MCF 10A (cell line): ENCODE data around the gene GPRIN2. TPM values are rescaled to one million over a fixed set of nuclear protein-coding genes. Genes with fewer than 3 reads are reported as not detected.
"Not testable (repeated sequence)": the region's sequence is repeated elsewhere in the genome, so short reads cannot be mapped to it uniquely, and the experiment has no call there.

Experiments used
- BruUV-seq: library from RNA; stranded (reverse); fragments of 400-500 nt; replicated peaks from 2 replicates; lab custom pipeline; 2021; lab: Mats Ljungman, UMichigan
- CTCF ChIA-PET: fragments of 300-600 bp; sonication (Branson Sonifier 250); formaldehyde crosslinking; extraction: SDS; loops from one replicate; lab custom pipeline; 2021; ENCODE audit warnings: antibody characterized with exemption, inconsistent platforms; lab: Yijun Ruan, JAX
- POLR2A ChIA-PET: fragments of 300-600, 350-650 bp; sonication (Branson Sonifier 250); formaldehyde crosslinking; extraction: SDS; loops from one replicate; lab custom pipeline; 2020; ENCODE audit warnings: antibody characterized with exemption, inconsistent platforms; lab: Yijun Ruan, JAX
- DNase-seq: peaks from one replicate; pipeline ENCODE4 v3.0.0-alpha.2; 2018; ENCODE audit not compliant: unreplicated experiment
- H3K27ac Mint-ChIP-seq: one replicate; pipeline ENCODE4 v1.8.0; 2022; ENCODE audit warnings: mild to moderate bottlenecking, low read depth, mixed read lengths; ENCODE audit not compliant: unreplicated experiment
- H3K27me3 Mint-ChIP-seq: one replicate; pipeline ENCODE4 v1.8.0; 2022; ENCODE audit warnings: mixed read lengths; ENCODE audit not compliant: insufficient read depth, unreplicated experiment
- H3K36me3 Mint-ChIP-seq: one replicate; pipeline ENCODE4 v1.8.0; 2022; ENCODE audit warnings: mild to moderate bottlenecking, moderate library complexity, mixed read lengths; ENCODE audit not compliant: insufficient read depth, unreplicated experiment
- H3K4me1 Mint-ChIP-seq: one replicate; pipeline ENCODE4 v1.8.0; 2022; ENCODE audit warnings: mixed read lengths; ENCODE audit not compliant: insufficient read depth, unreplicated experiment
- H3K4me3 Mint-ChIP-seq: one replicate; pipeline ENCODE4 v1.8.0; 2022; ENCODE audit warnings: mild to moderate bottlenecking, moderate library complexity, mixed read lengths; ENCODE audit not compliant: unreplicated experiment
- H3K9me3 Mint-ChIP-seq: one replicate; pipeline ENCODE4 v1.8.0; 2022; ENCODE audit warnings: mixed read lengths; ENCODE audit not compliant: unreplicated experiment
- CTCF ChIP-seq: fragments of 200-600 bp; IDR thresholded peaks from one replicate; pipeline ENCODE4 v1.8.0; 2022; ENCODE audit warnings: antibody characterized with exemption, mild to moderate bottlenecking; ENCODE audit not compliant: unreplicated experiment
- intact Hi-C: fragments of 100-400 bp; cut with micrococcal nuclease; formaldehyde crosslinking; loops from 2 replicates; pipeline ENCODE4 v1.14.1; 2022
- total RNA-seq: library from RNA; stranded (reverse); gene quantifications from 2 replicates; pipeline ENCODE4 v1.2.3, GENCODE V29; 2022

The GPRIN2 gene
- total RNA-seq, 1 experiment from 2014 or later = not detected

- no peaks in the 10 kb centered on the region for H3K4me1 Mint-ChIP-seq
- H3K27me3 Mint-ChIP-seq = no peaks in the 10 kb centered on the region
- no peaks in the 10 kb centered on the region for H3K36me3 Mint-ChIP-seq
- no peak for TF ChIP-seq CTCF
- ChIA-PET POLR2A (no interaction called here), CTCF (interaction anchor here (0.6 to 1.5 kb wide), 3 partner anchors 14 to 1916 kb away, joined by 3 to 7 read pairs (median 4); no protein-coding TSS in a partner anchor)
- intact Hi-C loops = no loop called here
- no peak overlapping the region for H3K4me3 Mint-ChIP-seq
- no peaks in the 10 kb centered on the region for H3K9me3 Mint-ChIP-seq
- H3K27ac Mint-ChIP-seq = no peak overlapping the region
- no TSS peak for BruUV-seq
- DNase-seq = no peak
Measured at GRCh38 chr10:46530249-46531186, 25.9 kb downstream of the GPRIN2 start.

- H3K36me3 Mint-ChIP-seq, POLR2A ChIA-PET, DNase-seq, intact Hi-C loops, H3K9me3 Mint-ChIP-seq, H3K4me3 Mint-ChIP-seq, BruUV-seq, H3K4me1 Mint-ChIP-seq, H3K27ac Mint-ChIP-seq, H3K27me3 Mint-ChIP-seq: not testable (repeated sequence)
- CTCF ChIA-PET = interaction anchor here (0.6 to 1.5 kb wide), 3 partner anchors 15 to 1917 kb away, joined by 3 to 7 read pairs (median 4); no protein-coding TSS in a partner anchor
Measured at GRCh38 chr10:46529742-46530141, 26.7 kb downstream of the GPRIN2 start.

- CTCF ChIA-PET = interaction anchor here (0.8 to 1.5 kb wide), 3 partner anchors 13 to 299 kb away, joined by 4 to 7 read pairs (median 7); no protein-coding TSS in a partner anchor
- Mint-ChIP-seq H3K4me3 (no peak overlapping the region), H3K9me3 (no peaks in the 10 kb centered on the region), H3K4me1 (no peaks in the 10 kb centered on the region), H3K36me3 (no peaks in the 10 kb centered on the region), H3K27me3 (no peaks in the 10 kb centered on the region), H3K27ac (no peak overlapping the region)
- no peak for TF ChIP-seq CTCF
- intact Hi-C loops = no loop called here
- POLR2A ChIA-PET = no interaction called here
- BruUV-seq = no TSS peak
- no peak for DNase-seq
Measured at GRCh38 chr10:46528675-46529615, 27.5 kb downstream of the GPRIN2 start.

- H3K4me1 Mint-ChIP-seq = no peaks in the 10 kb centered on the region
- no peak for TF ChIP-seq CTCF
- intact Hi-C loops = no loop called here
- ChIA-PET CTCF (interaction anchor here (0.6 to 1.1 kb wide), 3 partner anchors 13 to 299 kb away, joined by 3 to 7 read pairs (median 4); no protein-coding TSS in a partner anchor), POLR2A (interaction anchor here (0.8 kb wide), 1 partner anchor 18 kb away, joined by 4 read pairs; no protein-coding TSS in a partner anchor)
- BruUV-seq = no TSS peak
- no peak for DNase-seq
- H3K9me3 Mint-ChIP-seq = no peaks in the 10 kb centered on the region
- H3K27ac Mint-ChIP-seq = no peak overlapping the region
- no peaks in the 10 kb centered on the region for H3K27me3 Mint-ChIP-seq
- H3K4me3 Mint-ChIP-seq = no peak overlapping the region
- H3K36me3 Mint-ChIP-seq = no peaks in the 10 kb centered on the region
Measured at GRCh38 chr10:46528171-46528671, 28.2 kb downstream of the GPRIN2 start.
